ENCODE data around the gene INPP5B.

INPP5B gene

GRCh38 chr1:37958690-37959089 is 11.8 kb upstream of the INPP5B start:
- no peak for DNase-seq (ENCODE audit: insufficient read length)
- no peak for FAIRE-seq

GRCh38 chr1:37955685-37956084 is 8.8 kb upstream of the INPP5B start:
- no peak for FAIRE-seq
- TF ChIP-seq POLR2A (IDR thresholded peaks at IDR 0.05; ENCODE audit: low read depth, low read length) (0 out of 2 replicates have a peak, but pooled peaks have one; percentile 18), TAF1 (IDR thresholded peaks at IDR 0.05; ENCODE audit: borderline replicate concordance, low read depth, low read length) (no peak), POLR2AphosphoS5 (IDR thresholded peaks at IDR 0.05; ENCODE audit: low read depth, low read length) (no peak)
- no peak for DNase-seq (ENCODE audit: insufficient read length)

More at GRCh38 chr1:37958690-37959089, 11.8 kb upstream of the INPP5B start:
- TF ChIP-seq POLR2A (IDR thresholded peaks at IDR 0.05; ENCODE audit: low read depth, low read length) (no peak), POLR2AphosphoS5 (IDR thresholded peaks at IDR 0.05; ENCODE audit: low read depth, low read length) (no peak), TAF1 (IDR thresholded peaks at IDR 0.05; ENCODE audit: borderline replicate concordance, low read depth, low read length) (no peak)

GRCh38 chr1:37954316-37954971 is 7.6 kb upstream of the INPP5B start:
- TF ChIP-seq TAF1 (IDR thresholded peaks at IDR 0.05; ENCODE audit: borderline replicate concordance, low read depth, low read length) (no peak), POLR2AphosphoS5 (IDR thresholded peaks at IDR 0.05; ENCODE audit: low read depth, low read length) (no peak), POLR2A (IDR thresholded peaks at IDR 0.05; ENCODE audit: low read depth, low read length) (no peak)
- FAIRE-seq (no peak), DNase-seq (ENCODE audit: insufficient read length) (no peak)

- FAIRE-seq (no peak), DNase-seq (ENCODE audit: insufficient read length) (no peak)
- TF ChIP-seq TAF1 (IDR thresholded peaks at IDR 0.05; ENCODE audit: borderline replicate concordance, low read depth, low read length) (no peak), POLR2AphosphoS5 (IDR thresholded peaks at IDR 0.05; ENCODE audit: low read depth, low read length) (no peak), POLR2A (IDR thresholded peaks at IDR 0.05; ENCODE audit: low read depth, low read length) (no peak)
These were observed 5.9 kb upstream of the INPP5B start for GRCh38 chr1:37952738-37953137.

- FAIRE-seq (no peak), DNase-seq (ENCODE audit: insufficient read length) (no peak)
- no peak for TF ChIP-seq POLR2A (IDR thresholded peaks at IDR 0.05; ENCODE audit: low read depth, low read length)
- TF ChIP-seq TAF1 (IDR thresholded peaks at IDR 0.05; ENCODE audit: borderline replicate concordance, low read depth, low read length), result no peak
- TF ChIP-seq POLR2AphosphoS5 (IDR thresholded peaks at IDR 0.05; ENCODE audit: low read depth, low read length), result no peak
These were observed 5.2 kb upstream of the INPP5B start for GRCh38 chr1:37951783-37952624.

- TF ChIP-seq POLR2A (IDR thresholded peaks at IDR 0.05; ENCODE audit: low read depth, low read length), result no peak
- no peak for TF ChIP-seq POLR2AphosphoS5 (IDR thresholded peaks at IDR 0.05; ENCODE audit: low read depth, low read length)
- no peak for TF ChIP-seq TAF1 (IDR thresholded peaks at IDR 0.05; ENCODE audit: borderline replicate concordance, low read depth, low read length)
These were observed 4.4 kb upstream of the INPP5B start for GRCh38 chr1:37951041-37951782.

GRCh38 chr1:37949524-37950152 is 2.8 kb upstream of the INPP5B start:
- TF ChIP-seq POLR2AphosphoS5 (IDR thresholded peaks at IDR 0.05; ENCODE audit: low read depth, low read length), result no peak
- TF ChIP-seq TAF1 (IDR thresholded peaks at IDR 0.05; ENCODE audit: borderline replicate concordance, low read depth, low read length), result no peak
- TF ChIP-seq POLR2A (IDR thresholded peaks at IDR 0.05; ENCODE audit: low read depth, low read length), result no peak
- DNase-seq (ENCODE audit: insufficient read length) (no peak), FAIRE-seq (no peak)

More at GRCh38 chr1:37951041-37951782, 4.4 kb upstream of the INPP5B start:
- FAIRE-seq, result no peak
- no peak for DNase-seq (ENCODE audit: insufficient read length)

- no peak for FAIRE-seq
- TF ChIP-seq POLR2A (IDR thresholded peaks at IDR 0.05; ENCODE audit: low read depth, low read length), result no peak
- no peak for TF ChIP-seq TAF1 (IDR thresholded peaks at IDR 0.05; ENCODE audit: borderline replicate concordance, low read depth, low read length)
- TF ChIP-seq POLR2AphosphoS5 (IDR thresholded peaks at IDR 0.05; ENCODE audit: low read depth, low read length), result no peak
- no peak for DNase-seq (ENCODE audit: insufficient read length)
These were observed 2.0 kb upstream of the INPP5B start for GRCh38 chr1:37948841-37949240.

- no peak for DNase-seq (ENCODE audit: insufficient read length)
- FAIRE-seq, result peak; percentile 36
- no peak for TF ChIP-seq POLR2A (IDR thresholded peaks at IDR 0.05; ENCODE audit: low read depth, low read length)
- TF ChIP-seq POLR2AphosphoS5 (IDR thresholded peaks at IDR 0.05; ENCODE audit: low read depth, low read length), result no peak
- TF ChIP-seq TAF1 (IDR thresholded peaks at IDR 0.05; ENCODE audit: borderline replicate concordance, low read depth, low read length), result no peak
These were observed 1.3 kb upstream of the INPP5B start for GRCh38 chr1:37948166-37948565.

- FAIRE-seq (peak; percentile 84), DNase-seq (ENCODE audit: insufficient read length) (no peak)
- peak; percentile 16; the same call in 1 of the 2 replicates for TF ChIP-seq POLR2A (IDR thresholded peaks at IDR 0.05; ENCODE audit: low read depth, low read length)
- TF ChIP-seq POLR2AphosphoS5 (IDR thresholded peaks at IDR 0.05; ENCODE audit: low read depth, low read length), result no peak; the same call in 1 of the 2 replicates
- no peak for TF ChIP-seq TAF1 (IDR thresholded peaks at IDR 0.05; ENCODE audit: borderline replicate concordance, low read depth, low read length)
These were observed 511 bp upstream of the INPP5B start for GRCh38 chr1:37947364-37947763.

All from GM12892 (cell line).